HCT116 (cell line): Measurements from ENCODE around the gene PIK3CB. TPM values are rescaled to one million over a fixed set of nuclear protein-coding genes. Genes with fewer than 3 reads are reported as not detected.

ENCODE experiments used
- ATAC-seq: fragments of 200-7000 bp; cut with Tn5 transposase; 2 replicates; pipeline ENCODE4 v1.9.1; 2020; ENCODE audit warnings: mild to moderate bottlenecking, moderate library complexity
- BruUV-seq: library from RNA; stranded (reverse); fragments of 400-500 nt; replicated peaks from 2 replicates; lab custom pipeline; 2021; lab: Mats Ljungman, UMichigan
- CTCF ChIA-PET: fragments of 300-600 bp; sonication (Branson Sonifier 250); formaldehyde crosslinking; loops from one replicate; lab custom pipeline; 2021; ENCODE audit warnings: antibody characterized with exemption; lab: Charles Lee
- POLR2A ChIA-PET: fragments of 300-600, 350-600 bp; sonication (Branson Sonifier 250); formaldehyde crosslinking; loops from one replicate; lab custom pipeline; 2021; ENCODE audit warnings: antibody characterized with exemption; lab: Charles Lee
- RAD21 ChIA-PET, 2 experiments: fragments of 300-600 bp; sonication (Branson Sonifier 250); formaldehyde crosslinking; loops; one replicate each; lab custom pipeline; 2023; ENCODE audit warnings: low total read pairs in 2 of 2; ENCODE audit not compliant: uncharacterized antibody in 2 of 2, unreplicated experiment in 2 of 2, low non-redundant PET in 1 of 2; lab: Charles Lee
- DNase-seq: peaks from one replicate; pipeline ENCODE4 v3.0.0-alpha.2; 2010; ENCODE audit warnings: low read depth, low spot score
- H2AFZ ChIP-seq: fragments of 200-600 bp; shearing (Covaris generic), sonication (generic); 2 replicates; pipeline ENCODE4 v1.6.1; 2017; ENCODE audit warnings: low read depth, mixed run types, mixed read lengths, antibody characterized with exemption, low read length; ENCODE audit not compliant: poor library complexity, severe bottlenecking
- H3K27ac ChIP-seq: 2 replicates; pipeline ENCODE4 v1.5.1; 2012; ENCODE audit warnings: low read depth, low read length
- H3K27me3 ChIP-seq: fragments of 200-600 bp; sonication (generic); 2 replicates; pipeline ENCODE4 v1.6.1; 2016; ENCODE audit warnings: mixed run types, low read length, mixed read lengths; ENCODE audit not compliant: insufficient read depth
- H3K36me3 ChIP-seq, 2 experiments: fragments of 200-500 bp in 1 of 2; fragments of 200-600 bp in 1 of 2; sonication (Bioruptor generic) in 1 of 2; sonication (generic) in 1 of 2; 2 replicates each; pipeline versions ENCODE4 v1.5.1 to v1.6.1; 2014 to 2016; ENCODE audit warnings: low read length in 2 of 2, inconsistent platforms in 1 of 2, mixed read lengths in 1 of 2, mixed run types in 1 of 2; ENCODE audit not compliant: insufficient read depth in 2 of 2, control insufficient read depth in 1 of 2
- H3K4me1 ChIP-seq, 2 experiments: fragments of 200-600 bp in 1 of 2; sonication (generic) in 1 of 2; 2 replicates each; pipeline versions ENCODE4 v1.5.1 to v1.6.1; 2012 to 2017; ENCODE audit warnings: low read length in 2 of 2, inconsistent platforms in 1 of 2, mild to moderate bottlenecking in 1 of 2, mixed read lengths in 1 of 2, mixed run types in 1 of 2, moderate library complexity in 1 of 2; ENCODE audit not compliant: insufficient read depth in 2 of 2, control insufficient read depth in 1 of 2
- H3K4me2 ChIP-seq: fragments of 200-600 bp; sonication (generic); 2 replicates; pipeline ENCODE4 v1.6.1; 2017; ENCODE audit warnings: mixed run types, low read length, mixed read lengths
- H3K4me3 ChIP-seq, 2 experiments: fragments of 200-600 bp in 1 of 2; sonication (generic) in 1 of 2; replicated peaks in 1 of 2; 2 replicates each; pipeline ENCODE4 v1.5.1; 2011 to 2016; ENCODE audit warnings: low read length in 2 of 2, control low read depth in 1 of 2, low read depth in 1 of 2, mild to moderate bottlenecking in 1 of 2, mixed read lengths in 1 of 2, mixed run types in 1 of 2
- H3K79me2 ChIP-seq: fragments of 200-600 bp; sonication (generic); 2 replicates; pipeline ENCODE4 v1.6.1; 2017; ENCODE audit warnings: mild to moderate bottlenecking, mixed run types, low read length, moderate library complexity, mixed read lengths; ENCODE audit not compliant: insufficient read depth
- H3K9ac ChIP-seq: fragments of 200-600 bp; sonication (generic); 2 replicates; pipeline ENCODE4 v1.6.1; 2016; ENCODE audit warnings: low read length, mixed read lengths
- H3K9me2 ChIP-seq: fragments of 200-600 bp; sonication (generic), shearing (Covaris generic); 2 replicates; pipeline ENCODE4 v1.6.1; 2017; ENCODE audit warnings: mixed run types, mild to moderate bottlenecking, moderate library complexity; ENCODE audit not compliant: insufficient read depth
- H3K9me3 ChIP-seq, 2 experiments: fragments of 200-500 bp in 1 of 2; fragments of 200-600 bp in 1 of 2; sonication (Bioruptor generic) in 1 of 2; sonication (generic) in 1 of 2; 2 replicates each; pipeline ENCODE4 v1.6.1; 2014 to 2017; ENCODE audit warnings: low read length in 2 of 2, mixed read lengths in 2 of 2, inconsistent platforms in 1 of 2, low read depth in 1 of 2, mild to moderate bottlenecking in 1 of 2, mixed run types in 1 of 2, moderate library complexity in 1 of 2; ENCODE audit not compliant: control insufficient read depth in 1 of 2, insufficient read depth in 1 of 2
- H4K20me1 ChIP-seq: fragments of 200-600 bp; sonication (generic), shearing (Covaris generic); 2 replicates; pipeline ENCODE4 v1.6.1; 2017; ENCODE audit warnings: mixed run types, mild to moderate bottlenecking, moderate library complexity; ENCODE audit not compliant: insufficient read depth
- CBX3 ChIP-seq: IDR thresholded peaks from 2 replicates; pipeline ENCODE4 v1.6.1; 2012; ENCODE audit warnings: low read depth
- CEBPB ChIP-seq: IDR thresholded peaks from 2 replicates; pipeline ENCODE4 v1.6.1; 2012; ENCODE audit warnings: low read depth
- EGR1 ChIP-seq: IDR thresholded peaks from 2 replicates; pipeline ENCODE4 v1.6.1; 2012; ENCODE audit warnings: low read depth
- EZH2 ChIP-seq: fragments of 200-600 bp; sonication (generic); IDR thresholded peaks from 2 replicates; pipeline ENCODE4 v1.6.1; 2017; ENCODE audit warnings: antibody characterized with exemption, mixed run types
- EZH2phosphoT487 ChIP-seq: fragments of 200-600 bp; IDR thresholded peaks from 2 replicates; pipeline ENCODE4 v1.6.1; 2018; ENCODE audit warnings: antibody characterized with exemption, borderline replicate concordance
- FOSL1 ChIP-seq: IDR thresholded peaks from 2 replicates; pipeline ENCODE4 v1.6.1; 2012; ENCODE audit warnings: low read depth
- MAX ChIP-seq: IDR thresholded peaks from 2 replicates; pipeline ENCODE4 v1.6.1; 2012
- RAD21 ChIP-seq: IDR thresholded peaks from 2 replicates; pipeline ENCODE4 v1.6.1; 2012; ENCODE audit warnings: low read depth, mild to moderate bottlenecking
- REST ChIP-seq: IDR thresholded peaks from 2 replicates; pipeline ENCODE4 v1.6.1; 2012; ENCODE audit warnings: low read depth
- SIN3A ChIP-seq: IDR thresholded peaks from 2 replicates; pipeline ENCODE4 v1.6.1; 2012; ENCODE audit warnings: low read depth
- SP1 ChIP-seq: IDR thresholded peaks from 2 replicates; pipeline ENCODE4 v1.6.1; 2012; ENCODE audit warnings: low read depth
- SRF ChIP-seq: IDR thresholded peaks from 2 replicates; pipeline ENCODE4 v1.6.1; 2012; ENCODE audit warnings: low read depth
- TCF7L2 ChIP-seq: IDR thresholded peaks from 2 replicates; pipeline ENCODE4 v1.7.0; 2011; ENCODE audit warnings: borderline replicate concordance, inconsistent platforms; ENCODE audit not compliant: insufficient read depth, insufficient read length; ENCODE audit errors: extremely low read depth
- YY1 ChIP-seq: IDR thresholded peaks from 2 replicates; pipeline ENCODE4 v1.6.1; 2011; ENCODE audit warnings: low read length, low read depth, moderate library complexity, mild to moderate bottlenecking; ENCODE audit not compliant: insufficient replicate concordance; ENCODE audit errors: extremely low read depth
- ZNF274 ChIP-seq: fragments of 200-500 bp; sonication (Bioruptor generic); IDR thresholded peaks from 2 replicates; pipeline ENCODE4 v1.6.1; 2014; ENCODE audit warnings: mild to moderate bottlenecking, low read depth, low read length, inconsistent platforms
- intact Hi-C: fragments of 100-400 bp; cut with micrococcal nuclease; formaldehyde crosslinking; loops from 2 replicates; pipeline ENCODE4 v1.10.0; 2022
- total RNA-seq: library from RNA; stranded (reverse); gene quantifications from one replicate; pipeline ENCODE4 v1.2.1, GENCODE V29; 2021; ENCODE audit not compliant: unreplicated experiment

Gene PIK3CB
- total RNA-seq, 1 experiment from 2014 or later = 44.3 TPM

DNA sequence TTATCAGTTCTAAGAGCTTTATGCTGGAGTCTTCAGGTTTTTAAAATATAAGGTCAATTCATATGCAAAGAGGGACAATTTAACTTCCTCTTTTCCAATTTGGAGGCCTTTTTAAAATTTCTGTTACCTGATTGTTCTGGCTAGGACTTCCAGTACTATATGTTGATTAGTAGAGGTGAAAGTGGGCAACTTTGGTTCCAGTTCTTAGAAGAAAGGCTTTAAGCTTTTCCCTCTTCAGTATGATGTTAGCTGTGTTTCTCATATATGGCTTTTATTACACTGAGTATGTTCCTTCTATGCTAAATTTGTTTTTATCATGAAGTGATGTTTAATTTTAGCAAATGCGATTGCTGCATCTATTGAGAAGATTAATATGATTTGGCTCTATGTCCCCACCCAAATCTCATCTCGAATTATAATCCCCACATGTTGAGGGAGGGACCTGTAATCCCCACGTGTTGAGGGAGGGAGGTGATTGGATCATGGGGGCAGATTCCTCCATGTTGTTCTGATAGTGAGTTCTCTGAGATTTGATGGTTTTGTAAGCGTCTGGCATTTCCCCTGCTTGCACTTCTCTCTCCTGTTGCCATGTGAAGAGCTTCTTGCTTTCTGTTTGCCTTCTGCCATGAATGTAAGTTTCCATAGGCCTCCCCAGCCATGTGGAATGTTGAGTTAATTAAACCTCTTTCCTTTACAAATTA, 192.4 kb downstream of the PIK3CB start:
- DNase-seq (no peak), ATAC-seq (no peak)
- Histone ChIP-seq H3K4me2 (no peak overlapping the region), H3K36me3 (no peaks in the 10 kb centered on the region), H3K9me2 (no peaks in the 10 kb centered on the region), H4K20me1 (no peaks in the 10 kb centered on the region), H3K9ac (no peak overlapping the region), H3K4me1 (no peaks in the 10 kb centered on the region), H3K79me2 (no peaks in the 10 kb centered on the region), H3K9me3 (peaks cover 0 to 4% of the 10 kb centered on the region in 2 experiments; a peak in 1 of 4 replicates), H2AFZ (no peak overlapping the region), H3K4me3 (no peak overlapping the region), H3K27ac (no peak overlapping the region), H3K27me3 (no peaks in the 10 kb centered on the region)
- ChIA-PET CTCF (no interaction called here), POLR2A (no interaction called here), RAD21 (no interaction called here)
- no TSS peak for BruUV-seq
- TF ChIP-seq SP1 (no peak), MAX (no peak), RAD21 (no peak), EZH2phosphoT487 (no peak), EZH2 (no peak), YY1 (no peak), ZNF274 (no peak), CBX3 (no peak), EGR1 (no peak), SIN3A (no peak), SRF (no peak), FOSL1 (no peak), TCF7L2 (no peak), REST (no peak), CEBPB (no peak)
- intact Hi-C loops = no loop called here
